ENCODE measurements around the gene OR51D1. TPM values are rescaled to one million over a fixed set of nuclear protein-coding genes. Genes with fewer than 3 reads are reported as not detected.
A peak's percentile ranks its signal among the peaks of the same experiment; 100 is the strongest.

OR51D1 gene
- total and polyA plus RNA-seq, 7 donors, result not detected

DNA sequence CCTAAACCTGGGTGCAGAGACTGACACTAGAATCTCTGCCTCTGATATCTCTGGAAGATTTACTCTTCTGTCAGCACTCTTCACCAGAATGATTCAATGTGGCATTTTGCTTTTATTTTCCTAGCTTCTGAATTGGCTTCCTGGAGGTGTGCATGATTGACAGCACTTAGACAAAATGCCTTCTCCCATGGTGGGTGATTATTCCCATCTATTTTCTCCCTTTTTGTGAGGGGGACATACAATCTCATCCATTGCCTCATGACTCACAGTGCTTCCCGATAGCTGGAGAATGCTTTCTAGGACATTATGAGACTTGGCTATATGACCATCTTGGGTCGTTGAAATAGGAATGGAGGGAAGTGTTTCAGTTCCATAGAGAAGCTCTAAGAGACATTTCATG lies 25.3 kb upstream of the OR51D1 start:
- peaks cover 0 to 10% (median 4%) of the 10 kb centered on the region in 4 donors for H3K4me1 ChIP-seq
- 91 to 95% methylated on average over 2 of the region's 2 CpGs for WGBS, 2 donors
- H3K9me3 ChIP-seq, result no peaks in the 10 kb centered on the region
- intact Hi-C loops (cut with DNase I), result no loop called here
- H3K36me3 ChIP-seq, result no peaks in the 10 kb centered on the region
- TF ChIP-seq EP300 (IDR thresholded peaks at IDR 0.05) (no peak), POLR2AphosphoS5 (IDR thresholded peaks at IDR 0.05) (no peak), POLR2A (IDR thresholded peaks at IDR 0.05) (no peak)
- TF ChIP-seq, protein P1, sequence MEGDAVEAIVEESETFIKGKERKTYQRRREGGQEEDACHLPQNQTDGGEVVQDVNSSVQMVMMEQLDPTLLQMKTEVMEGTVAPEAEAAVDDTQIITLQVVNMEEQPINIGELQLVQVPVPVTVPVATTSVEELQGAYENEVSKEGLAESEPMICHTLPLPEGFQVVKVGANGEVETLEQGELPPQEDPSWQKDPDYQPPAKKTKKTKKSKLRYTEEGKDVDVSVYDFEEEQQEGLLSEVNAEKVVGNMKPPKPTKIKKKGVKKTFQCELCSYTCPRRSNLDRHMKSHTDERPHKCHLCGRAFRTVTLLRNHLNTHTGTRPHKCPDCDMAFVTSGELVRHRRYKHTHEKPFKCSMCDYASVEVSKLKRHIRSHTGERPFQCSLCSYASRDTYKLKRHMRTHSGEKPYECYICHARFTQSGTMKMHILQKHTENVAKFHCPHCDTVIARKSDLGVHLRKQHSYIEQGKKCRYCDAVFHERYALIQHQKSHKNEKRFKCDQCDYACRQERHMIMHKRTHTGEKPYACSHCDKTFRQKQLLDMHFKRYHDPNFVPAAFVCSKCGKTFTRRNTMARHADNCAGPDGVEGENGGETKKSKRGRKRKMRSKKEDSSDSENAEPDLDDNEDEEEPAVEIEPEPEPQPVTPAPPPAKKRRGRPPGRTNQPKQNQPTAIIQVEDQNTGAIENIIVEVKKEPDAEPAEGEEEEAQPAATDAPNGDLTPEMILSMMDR (IDR thresholded peaks at IDR 0.05), result no peak
- no peak overlapping the region for H3K4me3 ChIP-seq
- no peak overlapping the region for H3K27ac ChIP-seq
- DNase-seq, result no peak
- H3K27me3 ChIP-seq, result no peaks in the 10 kb centered on the region

DNA sequence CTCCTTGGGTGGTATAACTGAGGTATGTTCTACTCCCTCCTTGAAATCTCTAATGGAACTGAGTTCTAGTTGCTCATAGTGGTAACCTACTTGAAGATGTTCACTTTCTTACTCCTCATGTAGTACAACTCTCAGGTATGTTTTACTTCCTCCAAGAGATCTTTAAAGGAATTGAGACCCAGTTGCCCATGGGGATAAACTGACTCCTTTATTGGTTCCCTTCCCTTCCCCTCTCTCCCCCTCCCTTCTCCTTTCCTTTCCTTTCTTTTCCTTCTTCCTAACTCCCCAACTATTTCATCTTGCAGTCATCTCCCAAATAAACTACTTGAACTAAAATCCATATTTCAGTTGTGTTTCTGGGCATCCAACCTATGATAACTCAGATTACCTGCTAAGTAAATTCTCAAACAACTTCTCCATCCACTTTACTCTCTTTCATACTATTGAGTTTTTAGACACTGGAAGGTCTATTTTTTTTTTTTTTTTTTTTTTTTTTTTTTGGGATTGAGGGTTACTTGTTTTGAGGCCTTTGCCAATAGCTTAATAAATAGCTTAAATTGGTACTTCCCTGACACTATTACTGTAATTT lies 21.3 kb upstream of the OR51D1 start:
- Histone ChIP-seq H3K4me3 (no peak overlapping the region), H3K27ac (no peak overlapping the region), H3K9me3 (no peaks in the 10 kb centered on the region), H3K4me1 (no peaks in the 10 kb centered on the region), H3K27me3 (no peaks in the 10 kb centered on the region), H3K36me3 (no peaks in the 10 kb centered on the region)
- no peak for TF ChIP-seq POLR2AphosphoS5 (IDR thresholded peaks at IDR 0.05)
- no peak for TF ChIP-seq POLR2A (IDR thresholded peaks at IDR 0.05)
- TF ChIP-seq EP300 (IDR thresholded peaks at IDR 0.05), result no peak
- TF ChIP-seq, protein P1 (IDR thresholded peaks at IDR 0.05), result no peak
- no peak for DNase-seq
- intact Hi-C loops (cut with DNase I), result no loop called here

DNA sequence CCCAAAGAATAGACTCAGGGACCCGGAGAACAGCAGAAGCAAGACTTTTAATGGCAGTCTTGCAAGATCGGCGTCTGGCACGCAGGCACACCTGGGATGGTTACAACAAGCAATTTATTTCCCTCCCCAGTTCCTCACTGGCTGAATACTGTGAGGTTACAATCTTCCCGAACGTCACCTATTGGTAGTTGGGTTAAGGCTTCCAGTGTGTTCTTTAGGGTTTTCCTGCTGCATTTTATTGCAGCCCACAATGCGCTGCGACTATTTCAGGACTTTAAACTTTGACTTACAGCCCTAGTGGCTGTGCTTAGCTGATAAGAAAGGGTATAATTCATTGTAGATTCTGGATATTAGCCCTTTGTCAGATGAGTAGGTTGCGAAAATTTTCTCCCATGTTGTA lies 17.8 kb upstream of the OR51D1 start:
- no peak overlapping the region for H3K27ac ChIP-seq
- no peaks in the 10 kb centered on the region for H3K4me1 ChIP-seq
- no peaks in the 10 kb centered on the region for H3K27me3 ChIP-seq
- no peak overlapping the region for H3K4me3 ChIP-seq
- 24 to 69% methylated on average over 9 of the region's 9 CpGs for WGBS, 2 donors
- TF ChIP-seq POLR2A (IDR thresholded peaks at IDR 0.05) (no peak), POLR2AphosphoS5 (IDR thresholded peaks at IDR 0.05) (no peak), EP300 (IDR thresholded peaks at IDR 0.05) (no peak)
- TF ChIP-seq, protein P1 (IDR thresholded peaks at IDR 0.05), result no peak
- no peaks in the 10 kb centered on the region for H3K9me3 ChIP-seq
- H3K36me3 ChIP-seq, result no peaks in the 10 kb centered on the region
- no peak for DNase-seq
- intact Hi-C loops (cut with DNase I), result no loop called here

DNA sequence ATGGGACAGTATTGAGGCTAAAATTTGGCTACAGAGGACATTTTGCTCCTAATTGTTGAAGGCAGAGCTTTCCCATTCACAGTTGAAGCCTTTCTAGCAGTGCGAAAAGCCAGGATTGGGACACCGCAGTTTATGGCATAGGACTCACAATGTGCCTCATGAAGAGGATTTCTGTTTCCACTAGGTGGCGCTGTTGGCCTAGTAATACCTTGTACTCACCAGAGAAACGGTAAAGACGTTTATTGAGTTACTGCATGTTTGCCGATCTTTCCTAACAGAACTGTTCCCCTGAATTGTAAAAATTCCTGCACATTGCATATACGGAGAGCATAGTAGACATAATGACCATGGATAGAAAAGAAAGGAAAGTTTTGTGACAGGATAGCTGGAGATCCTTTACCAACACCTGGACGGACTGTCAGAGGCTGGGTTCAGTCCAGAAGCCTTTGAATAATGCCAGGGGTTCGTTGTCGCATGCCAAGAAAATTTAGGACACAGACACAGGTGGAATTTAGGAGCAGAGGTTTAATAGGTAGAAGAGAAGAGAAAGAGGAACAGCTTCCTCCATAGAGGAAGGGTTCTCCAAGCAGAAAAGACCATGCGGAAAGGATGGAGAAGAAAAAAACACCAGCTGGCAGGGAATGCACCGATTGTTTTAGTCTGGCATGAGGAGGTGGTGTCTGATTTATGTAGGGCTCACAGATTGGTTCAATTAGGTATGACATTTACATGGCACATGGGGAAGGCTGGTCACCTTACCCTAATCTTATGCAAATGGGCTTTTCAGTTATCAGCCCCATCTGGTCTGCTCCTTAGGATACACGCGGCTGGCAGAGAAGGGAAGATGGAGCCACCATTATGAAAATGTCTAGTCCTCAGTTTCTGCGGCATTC lies 10.8 kb upstream of the OR51D1 start:
- intact Hi-C loops (cut with DNase I), result loop anchor here (2.0 to 5.0 kb wide), 3 partner anchors 200 to 756 kb away; partner anchors contain the start of gene OR51M1
- Histone ChIP-seq H3K36me3 (no peaks in the 10 kb centered on the region), H3K27ac (no peak overlapping the region), H3K9me3 (no peaks in the 10 kb centered on the region), H3K27me3 (no peaks in the 10 kb centered on the region), H3K4me3 (no peak overlapping the region), H3K4me1 (no peaks in the 10 kb centered on the region)
- peak; percentile 74 for DNase-seq
- TF ChIP-seq, protein P1 (IDR thresholded peaks at IDR 0.05), result peak; percentile 15 to 75 (median 60)
- no peak for TF ChIP-seq POLR2A (IDR thresholded peaks at IDR 0.05)
- TF ChIP-seq POLR2AphosphoS5 (IDR thresholded peaks at IDR 0.05), result no peak
- TF ChIP-seq EP300 (IDR thresholded peaks at IDR 0.05), result no peak
- 44 to 51% methylated on average over 15 of the region's 15 CpGs for WGBS, 2 donors

All from sigmoid colon (tissue), 7 donors.